Fibroblast of skin of scalp (primary cell): ENCODE measurements around the gene MEIOSIN.

Experiments used
- DNase-seq: peaks from one replicate; pipeline ENCODE4 v3.0.0-alpha.2; 2013

The MEIOSIN gene

DNA sequence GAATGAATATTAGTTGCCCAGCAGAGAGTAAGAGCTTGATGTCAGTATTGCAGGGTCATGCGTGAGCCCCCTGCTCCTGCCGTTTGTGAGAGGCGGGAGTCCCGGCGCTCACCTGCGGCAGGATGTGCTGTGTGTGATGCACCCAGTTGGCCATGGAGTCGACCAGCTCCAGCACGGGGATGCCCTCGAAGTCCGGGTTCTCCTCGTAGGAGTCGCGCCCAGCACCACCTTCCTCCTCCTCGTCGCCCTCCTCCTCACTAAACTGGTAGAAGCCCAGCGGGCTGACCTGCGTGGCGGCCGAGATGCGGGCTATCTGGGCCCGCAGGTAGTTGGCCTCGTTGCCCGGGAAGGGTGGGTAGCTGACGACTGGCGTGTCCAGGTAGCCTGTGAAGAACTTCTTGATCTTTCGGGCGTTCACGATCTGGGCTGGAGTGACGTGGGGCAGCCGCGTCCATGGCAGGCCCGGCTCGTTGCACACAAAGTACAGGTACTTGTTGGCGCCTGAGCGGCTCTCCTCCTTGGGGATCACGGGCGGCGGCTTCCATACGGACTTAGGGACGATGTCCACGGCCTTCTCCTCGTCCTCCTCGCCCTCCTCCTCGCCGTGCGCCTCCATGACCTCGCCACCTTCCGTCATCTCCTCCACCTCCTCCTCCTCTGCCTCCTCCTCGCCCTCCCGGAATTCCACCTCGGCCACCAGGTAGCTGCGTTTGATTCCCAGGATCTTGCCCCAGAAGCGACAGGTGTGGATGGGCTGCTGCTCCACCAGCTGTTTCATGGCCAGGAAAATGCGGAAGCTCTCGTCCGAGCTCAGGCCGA, 71.1 kb downstream of the MEIOSIN start:
- no peak for DNase-seq

DNA sequence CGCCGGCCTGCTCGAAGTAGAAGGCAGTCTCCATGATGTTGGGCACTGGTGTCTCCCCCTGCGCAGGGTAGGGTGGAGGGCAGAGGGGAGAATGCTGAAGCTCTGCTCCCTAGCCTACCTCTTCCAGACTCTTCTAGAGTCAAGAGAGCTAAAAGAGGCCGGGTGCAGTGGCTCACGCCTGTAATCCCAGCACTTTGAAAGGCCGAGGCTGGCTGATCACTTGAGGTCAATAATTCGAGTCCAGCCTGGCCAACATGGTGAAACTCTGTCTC, 71.7 kb downstream of the MEIOSIN start:
- DNase-seq = no peak

DNA sequence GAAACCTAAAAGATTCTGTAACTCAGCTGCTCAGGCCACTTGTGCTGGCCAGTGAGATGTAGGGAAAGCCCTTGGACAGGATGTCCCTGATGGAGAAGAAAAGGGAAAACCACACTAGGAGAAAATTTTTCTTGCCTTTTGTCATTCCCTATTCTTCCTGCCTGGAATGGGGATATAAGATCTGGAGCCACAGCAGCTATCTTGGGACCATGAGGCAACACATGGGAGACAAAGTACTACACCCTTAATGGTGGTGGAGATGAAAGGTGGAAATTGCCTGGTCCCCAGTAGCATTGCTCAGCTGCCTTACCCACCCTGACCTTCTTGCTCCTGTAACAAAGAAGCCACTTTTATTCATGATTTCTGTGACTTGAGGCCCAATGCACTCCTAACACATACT, 72.5 kb downstream of the MEIOSIN start:
- DNase-seq = no peak

DNA sequence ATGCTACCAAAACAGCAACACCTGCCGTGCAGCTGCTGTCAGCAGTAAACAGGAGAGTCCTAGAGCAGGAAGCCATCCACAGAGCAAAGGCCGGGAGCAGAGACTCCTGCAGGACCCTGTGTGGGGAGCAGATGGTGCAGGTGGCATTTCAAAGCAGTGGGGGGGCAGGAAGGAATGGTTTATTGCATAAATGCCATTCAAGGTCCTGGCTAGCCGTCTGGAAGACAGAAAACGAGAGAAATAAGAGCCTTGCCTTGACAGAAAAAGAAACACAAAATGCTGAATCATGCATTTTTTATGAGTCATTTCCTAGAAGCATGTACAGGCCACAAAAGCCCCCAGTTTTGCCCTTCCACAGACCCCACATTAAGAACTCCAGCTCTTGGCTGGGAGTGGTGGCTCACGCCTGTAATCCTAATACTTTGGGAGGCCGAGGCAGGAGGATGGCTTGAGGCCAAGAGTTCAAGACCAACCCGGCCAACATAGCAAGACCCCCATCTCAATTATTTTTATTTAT, 76.5 kb downstream of the MEIOSIN start:
- peak; percentile 79 for DNase-seq

DNA sequence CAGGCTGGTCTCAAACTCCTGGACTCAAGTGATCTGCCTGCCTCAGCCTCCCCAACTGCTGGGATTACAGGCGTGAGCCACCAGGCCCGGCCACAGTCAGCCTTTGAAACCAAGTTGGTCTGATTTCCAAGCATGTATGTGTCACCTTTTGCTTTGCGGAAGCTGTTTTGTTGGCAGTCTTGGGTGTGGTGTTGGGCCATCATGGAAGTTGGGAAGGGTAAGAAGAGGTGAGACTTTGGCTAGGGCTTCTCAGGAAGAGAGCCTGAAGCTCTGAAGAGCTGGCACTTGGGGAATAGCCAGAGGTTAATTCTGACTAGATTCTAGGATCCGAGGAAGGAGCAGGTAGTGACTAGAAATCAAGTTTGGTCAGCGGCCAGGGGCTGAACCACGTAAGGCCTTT, 79.1 kb downstream of the MEIOSIN start:
- no peak for DNase-seq
